ENCODE results near the gene LRRC49. TPM values are rescaled to one million over a fixed set of nuclear protein-coding genes. Genes with fewer than 3 reads are reported as not detected.

Gene LRRC49
- polyA plus RNA-seq, 4 donors: 15.4 to 23.1 (median 16.4) TPM

GRCh38 chr15:71048913-71049675, 156.5 kb downstream of the LRRC49 start:
- no peak for DNase-seq (ENCODE audit: low read depth in 4 of 4, low spot score in 3 of 4)

- no peak for DNase-seq (ENCODE audit: low read depth in 4 of 4, low spot score in 3 of 4)
These were observed 157.2 kb downstream of the LRRC49 start for GRCh38 chr15:71049706-71050422.

- no peak for DNase-seq (ENCODE audit: low read depth in 4 of 4, low spot score in 3 of 4)
These were observed 157.8 kb downstream of the LRRC49 start for GRCh38 chr15:71050461-71050860.

- DNase-seq (ENCODE audit: low read depth in 4 of 4, low spot score in 3 of 4): no peak
These were observed 158.9 kb downstream of the LRRC49 start for GRCh38 chr15:71051539-71051938.

GRCh38 chr15:71052356-71052755, 159.7 kb downstream of the LRRC49 start:
- DNase-seq (ENCODE audit: low read depth in 4 of 4, low spot score in 3 of 4): no peak

- DNase-seq (ENCODE audit: low read depth in 4 of 4, low spot score in 3 of 4): no peak
These were observed 161.8 kb downstream of the LRRC49 start for GRCh38 chr15:71054286-71054952.

GRCh38 chr15:71055461-71055860, 162.8 kb downstream of the LRRC49 start:
- DNase-seq (ENCODE audit: low read depth in 4 of 4, low spot score in 3 of 4): no peak

- DNase-seq (ENCODE audit: low read depth in 4 of 4, low spot score in 3 of 4): no peak
These were observed 163.5 kb downstream of the LRRC49 start for GRCh38 chr15:71056111-71056510.

- DNase-seq (ENCODE audit: low read depth in 4 of 4, low spot score in 3 of 4): no peak
These were observed 164.5 kb downstream of the LRRC49 start for GRCh38 chr15:71057143-71057542.

- DNase-seq (ENCODE audit: low read depth in 4 of 4, low spot score in 3 of 4): no peak
These were observed 165.0 kb downstream of the LRRC49 start for GRCh38 chr15:71057581-71057980.

GRCh38 chr15:71060983-71061382, 168.4 kb downstream of the LRRC49 start:
- DNase-seq (ENCODE audit: low read depth in 4 of 4, low spot score in 3 of 4): no peak

- DNase-seq (ENCODE audit: low read depth in 4 of 4, low spot score in 3 of 4): no peak
These were observed 174.4 kb downstream of the LRRC49 start for GRCh38 chr15:71066983-71067382.

- no peak for DNase-seq (ENCODE audit: low read depth in 4 of 4, low spot score in 3 of 4)
These were observed 177.1 kb downstream of the LRRC49 start for GRCh38 chr15:71069693-71070092.

- DNase-seq (ENCODE audit: low read depth in 4 of 4, low spot score in 3 of 4): no peak
These were observed 178.9 kb downstream of the LRRC49 start for GRCh38 chr15:71071529-71071928.

- DNase-seq (ENCODE audit: low read depth in 4 of 4, low spot score in 3 of 4): no peak
These were observed 179.8 kb downstream of the LRRC49 start for GRCh38 chr15:71072423-71072822.

- no peak for DNase-seq (ENCODE audit: low read depth in 4 of 4, low spot score in 3 of 4)
These were observed 186.0 kb downstream of the LRRC49 start for GRCh38 chr15:71078506-71079207.

- no peak for DNase-seq (ENCODE audit: low read depth in 4 of 4, low spot score in 3 of 4)
These were observed 186.8 kb downstream of the LRRC49 start for GRCh38 chr15:71079208-71080044.

GRCh38 chr15:71080166-71080565, 187.5 kb downstream of the LRRC49 start:
- no peak for DNase-seq (ENCODE audit: low read depth in 4 of 4, low spot score in 3 of 4)

- no peak for DNase-seq (ENCODE audit: low read depth in 4 of 4, low spot score in 3 of 4)
These were observed 188.1 kb downstream of the LRRC49 start for GRCh38 chr15:71080705-71081104.

- DNase-seq (ENCODE audit: low read depth in 4 of 4, low spot score in 3 of 4): no peak
These were observed 190.2 kb downstream of the LRRC49 start for GRCh38 chr15:71082803-71083202.

All from left renal pelvis (tissue), 4 donors.